Esophagus muscularis mucosa (tissue), 3 donors: Measurements from ENCODE around the gene LTBP1.

ENCODE experiments used
- POLR2A ChIP-seq: fragments of 450-650 bp; IDR thresholded peaks from one replicate; pipeline ENCODE4 v1.6.1; 2017; ENCODE audit warnings: antibody characterized with exemption, moderate library complexity, mild to moderate bottlenecking, low read depth
- POLR2AphosphoS5 ChIP-seq, 2 donors: sonication (generic); formaldehyde crosslinking; IDR thresholded peaks; one replicate each; pipeline ENCODE4 v1.6.1; 2017; ENCODE audit warnings: antibody characterized with exemption in 2 of 2
- TF ChIP-seq, protein P1 (sequence below), 3 experiments: fragments of 200-600 bp in 2 of 3; fragments of 450-650 bp in 1 of 3; sonication (generic) in 2 of 3; IDR thresholded peaks; one replicate each; pipeline ENCODE4 v1.5.1; 2017 to 2019; ENCODE audit warnings: antibody characterized with exemption in 3 of 3, mild to moderate bottlenecking in 2 of 3, moderate library complexity in 1 of 3

GRCh38 chr2:32976409-32977063 lies 29.8 kb downstream of the LTBP1 start:
- no peak for TF ChIP-seq POLR2A
- TF ChIP-seq, protein P1, sequence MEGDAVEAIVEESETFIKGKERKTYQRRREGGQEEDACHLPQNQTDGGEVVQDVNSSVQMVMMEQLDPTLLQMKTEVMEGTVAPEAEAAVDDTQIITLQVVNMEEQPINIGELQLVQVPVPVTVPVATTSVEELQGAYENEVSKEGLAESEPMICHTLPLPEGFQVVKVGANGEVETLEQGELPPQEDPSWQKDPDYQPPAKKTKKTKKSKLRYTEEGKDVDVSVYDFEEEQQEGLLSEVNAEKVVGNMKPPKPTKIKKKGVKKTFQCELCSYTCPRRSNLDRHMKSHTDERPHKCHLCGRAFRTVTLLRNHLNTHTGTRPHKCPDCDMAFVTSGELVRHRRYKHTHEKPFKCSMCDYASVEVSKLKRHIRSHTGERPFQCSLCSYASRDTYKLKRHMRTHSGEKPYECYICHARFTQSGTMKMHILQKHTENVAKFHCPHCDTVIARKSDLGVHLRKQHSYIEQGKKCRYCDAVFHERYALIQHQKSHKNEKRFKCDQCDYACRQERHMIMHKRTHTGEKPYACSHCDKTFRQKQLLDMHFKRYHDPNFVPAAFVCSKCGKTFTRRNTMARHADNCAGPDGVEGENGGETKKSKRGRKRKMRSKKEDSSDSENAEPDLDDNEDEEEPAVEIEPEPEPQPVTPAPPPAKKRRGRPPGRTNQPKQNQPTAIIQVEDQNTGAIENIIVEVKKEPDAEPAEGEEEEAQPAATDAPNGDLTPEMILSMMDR (IDR thresholded peaks at IDR 0.05): no peak
- no peak for TF ChIP-seq POLR2AphosphoS5 (IDR thresholded peaks at IDR 0.05)
